Activated naive CD8-positive, alpha-beta T cell treated with anti-CD3 and anti-CD28 coated beads, Interleukin-2, amount 10 ng/mL, durations not matched to agents 7 days and 5 days (primary cell): ENCODE results near the gene C8G. TPM values are rescaled to one million over a fixed set of nuclear protein-coding genes. Genes with fewer than 3 reads are reported as not detected.

ENCODE experiments used
- ATAC-seq: fragments of 150-1000 bp; cut with Tn5 transposase; one replicate; pipeline ENCODE4 v1.10.0; 2021; ENCODE audit warnings: low read depth, moderate library complexity
- POLR2A ChIA-PET: fragments of 350-600 bp; sonication (Branson Sonifier 250); formaldehyde crosslinking; loops from one replicate; lab custom pipeline; 2021; ENCODE audit warnings: antibody characterized with exemption; lab: Charles Lee
- DNase-seq: peaks from one replicate; pipeline ENCODE4 v3.0.0; 2021
- H3K27ac Mint-ChIP-seq: one replicate; pipeline ENCODE4 v1.8.0; 2022; ENCODE audit warnings: mild to moderate bottlenecking, mixed read lengths
- H3K27me3 Mint-ChIP-seq: one replicate; pipeline ENCODE4 v1.8.0; 2022; ENCODE audit warnings: mild to moderate bottlenecking, moderate library complexity, mixed read lengths
- H3K36me3 Mint-ChIP-seq: one replicate; pipeline ENCODE4 v1.8.0; 2021; ENCODE audit warnings: mild to moderate bottlenecking, mixed read lengths
- H3K4me1 Mint-ChIP-seq: one replicate; pipeline ENCODE4 v1.8.0; 2021; ENCODE audit warnings: mixed read lengths
- H3K4me3 Mint-ChIP-seq: one replicate; pipeline ENCODE4 v1.8.0; 2022; ENCODE audit warnings: mild to moderate bottlenecking, moderate library complexity, mixed read lengths
- H3K9me3 Mint-ChIP-seq: one replicate; pipeline ENCODE4 v1.8.0; 2021; ENCODE audit warnings: mixed read lengths
- total RNA-seq, 2 experiments: library from RNA; stranded (reverse); gene quantifications; one replicate each; pipeline ENCODE4 v1.2.3, GENCODE V29; 2021

C8G gene
- total RNA-seq, 2 experiments from 2014 or later: 1.5 to 3.6 TPM

GRCh38 chr9:136983167-136983566, 38.1 kb downstream of the C8G start:
- POLR2A ChIA-PET: no interaction called here
- no peak for ATAC-seq
- no peak for DNase-seq
- Mint-ChIP-seq H3K9me3 (no peaks in the 10 kb centered on the region), H3K27ac (no peak overlapping the region), H3K4me1 (peaks cover 3% of the 10 kb centered on the region), H3K27me3 (peaks cover 30% of the 10 kb centered on the region), H3K36me3 (no peaks in the 10 kb centered on the region), H3K4me3 (no peak overlapping the region)

DNA sequence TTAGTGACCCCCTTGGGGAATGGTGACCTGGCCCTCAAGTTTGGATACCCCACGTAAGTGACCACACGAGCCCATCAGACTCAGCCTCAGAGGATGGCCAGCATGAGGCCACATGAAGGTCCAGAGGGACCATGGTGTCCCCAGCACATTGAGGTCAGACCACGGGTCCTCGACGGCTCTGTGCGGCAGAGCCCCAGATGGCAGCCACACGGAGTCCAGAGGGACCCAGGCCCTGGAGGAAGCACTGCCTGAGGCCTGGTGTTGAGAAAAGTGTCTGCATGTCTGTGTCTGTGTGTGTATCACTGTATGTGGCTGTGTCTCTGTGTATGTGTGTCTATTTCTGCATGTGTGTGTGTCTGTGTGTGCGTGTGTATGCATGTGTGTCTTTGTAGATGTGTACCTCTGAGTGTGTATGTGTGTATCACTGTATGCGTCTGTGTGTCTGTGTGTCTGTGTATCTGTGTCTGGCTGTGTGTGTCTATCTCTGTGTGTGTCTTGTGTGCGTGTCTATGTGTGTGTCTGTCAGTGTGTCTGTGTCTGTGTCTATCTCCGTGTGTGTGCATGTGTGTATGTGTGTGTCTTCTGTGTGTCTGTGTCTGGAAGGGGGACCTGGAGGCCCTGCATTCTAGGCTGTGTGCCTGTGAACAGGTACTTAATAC, 38.7 kb downstream of the C8G start:
- H3K27ac Mint-ChIP-seq: no peak overlapping the region

DNA sequence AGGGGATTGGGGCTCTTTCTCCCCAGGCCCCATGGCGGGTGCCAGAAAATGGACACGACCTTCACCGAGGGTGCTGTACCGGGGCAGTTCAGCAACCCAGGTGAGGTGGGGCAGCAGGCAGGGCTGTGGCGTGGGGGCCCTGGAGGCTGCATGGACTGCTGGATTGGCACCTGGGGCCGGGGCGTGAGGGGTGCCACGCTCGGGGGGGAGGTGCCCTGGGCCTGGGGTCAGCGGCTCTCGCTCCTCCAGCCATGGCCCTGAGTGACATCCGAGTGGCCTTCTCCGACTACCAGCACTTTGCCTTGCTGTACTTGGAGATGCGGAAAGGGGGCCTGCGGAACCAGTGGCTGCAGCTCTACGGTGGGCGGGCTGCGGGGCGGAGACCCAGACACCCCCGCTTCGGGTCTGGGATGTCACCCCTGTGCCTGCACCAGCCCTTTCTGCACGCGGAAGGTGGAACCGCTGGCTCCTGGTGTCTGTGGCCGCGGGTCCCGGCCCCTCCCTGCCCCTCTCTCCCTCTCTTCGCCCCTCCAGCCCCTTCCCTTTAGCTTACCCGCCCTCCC, 39.5 kb downstream of the C8G start:
- Mint-ChIP-seq H3K27ac (no peak overlapping the region), H3K27me3 (peaks cover 36% of the 10 kb centered on the region), H3K4me3 (no peak overlapping the region), H3K4me1 (peaks cover 3% of the 10 kb centered on the region), H3K36me3 (no peaks in the 10 kb centered on the region), H3K9me3 (no peaks in the 10 kb centered on the region)
- POLR2A ChIA-PET: no interaction called here
- ATAC-seq: no peak
- DNase-seq: no peak

More for the DNA sequence above, 38.7 kb downstream of the C8G start:
- no peaks in the 10 kb centered on the region for H3K36me3 Mint-ChIP-seq
- DNase-seq (no peak), ATAC-seq (no peak)
- H3K4me1 Mint-ChIP-seq: peaks cover 3% of the 10 kb centered on the region
- H3K4me3 Mint-ChIP-seq: no peak overlapping the region
- H3K27me3 Mint-ChIP-seq: peaks cover 31% of the 10 kb centered on the region
- POLR2A ChIA-PET: no interaction called here
- H3K9me3 Mint-ChIP-seq: no peaks in the 10 kb centered on the region

- no peak overlapping the region for H3K4me3 Mint-ChIP-seq
- POLR2A ChIA-PET: no interaction called here
- ATAC-seq (peak; percentile 23), DNase-seq (no peak)
- H3K27ac Mint-ChIP-seq: no peak overlapping the region
- no peaks in the 10 kb centered on the region for H3K9me3 Mint-ChIP-seq
- H3K4me1 Mint-ChIP-seq: peaks cover 3% of the 10 kb centered on the region
- peaks cover 41% of the 10 kb centered on the region for H3K27me3 Mint-ChIP-seq
- H3K36me3 Mint-ChIP-seq: no peaks in the 10 kb centered on the region
Observed at GRCh38 chr9:136985027-136985602, 40.1 kb downstream of the C8G start.

GRCh38 chr9:136985853-136986252, 40.8 kb downstream of the C8G start:
- no peaks in the 10 kb centered on the region for H3K9me3 Mint-ChIP-seq
- H3K36me3 Mint-ChIP-seq: no peaks in the 10 kb centered on the region
- peaks cover 42% of the 10 kb centered on the region for H3K27me3 Mint-ChIP-seq
- H3K4me1 Mint-ChIP-seq: peaks cover 3% of the 10 kb centered on the region
- DNase-seq (no peak), ATAC-seq (no peak)
- H3K4me3 Mint-ChIP-seq: no peak overlapping the region
- H3K27ac Mint-ChIP-seq: no peak overlapping the region
- POLR2A ChIA-PET: no interaction called here

DNA sequence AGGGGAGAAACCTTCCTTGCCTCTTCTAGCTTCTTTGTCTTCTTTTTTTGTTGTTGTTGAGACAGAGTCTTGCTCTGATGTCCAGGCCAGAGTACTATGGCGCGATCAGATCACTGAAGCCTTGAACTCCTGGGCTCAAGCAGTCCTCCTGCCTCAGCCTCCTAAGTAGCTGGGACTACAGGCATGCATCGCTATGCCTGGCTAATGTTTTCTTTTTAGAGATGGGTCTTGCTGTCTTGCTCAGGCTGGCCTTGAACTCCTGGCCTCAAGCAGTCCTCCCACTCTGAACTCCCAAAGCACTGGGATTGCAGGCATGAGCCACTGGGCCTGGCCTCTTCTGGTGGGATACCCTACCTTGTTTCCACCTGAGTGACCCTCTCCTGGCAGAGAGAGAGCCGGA, 43.8 kb downstream of the C8G start:
- Mint-ChIP-seq H3K4me3 (no peak overlapping the region), H3K27me3 (peaks cover 39% of the 10 kb centered on the region), H3K27ac (no peak overlapping the region), H3K9me3 (no peaks in the 10 kb centered on the region), H3K4me1 (peaks cover 14% of the 10 kb centered on the region), H3K36me3 (peaks cover 2% of the 10 kb centered on the region)
- ATAC-seq (no peak), DNase-seq (no peak)
- POLR2A ChIA-PET: no interaction called here

- H3K36me3 Mint-ChIP-seq: peaks cover 2% of the 10 kb centered on the region
- POLR2A ChIA-PET: no interaction called here
- ATAC-seq (no peak), DNase-seq (no peak)
- H3K27ac Mint-ChIP-seq: no peak overlapping the region
- no peaks in the 10 kb centered on the region for H3K9me3 Mint-ChIP-seq
- peaks cover 31% of the 10 kb centered on the region for H3K27me3 Mint-ChIP-seq
- H3K4me1 Mint-ChIP-seq: peaks cover 13% of the 10 kb centered on the region
- H3K4me3 Mint-ChIP-seq: peak overlapping the region; percentile 29
Observed at GRCh38 chr9:136990242-136990911, 45.3 kb downstream of the C8G start.

DNA sequence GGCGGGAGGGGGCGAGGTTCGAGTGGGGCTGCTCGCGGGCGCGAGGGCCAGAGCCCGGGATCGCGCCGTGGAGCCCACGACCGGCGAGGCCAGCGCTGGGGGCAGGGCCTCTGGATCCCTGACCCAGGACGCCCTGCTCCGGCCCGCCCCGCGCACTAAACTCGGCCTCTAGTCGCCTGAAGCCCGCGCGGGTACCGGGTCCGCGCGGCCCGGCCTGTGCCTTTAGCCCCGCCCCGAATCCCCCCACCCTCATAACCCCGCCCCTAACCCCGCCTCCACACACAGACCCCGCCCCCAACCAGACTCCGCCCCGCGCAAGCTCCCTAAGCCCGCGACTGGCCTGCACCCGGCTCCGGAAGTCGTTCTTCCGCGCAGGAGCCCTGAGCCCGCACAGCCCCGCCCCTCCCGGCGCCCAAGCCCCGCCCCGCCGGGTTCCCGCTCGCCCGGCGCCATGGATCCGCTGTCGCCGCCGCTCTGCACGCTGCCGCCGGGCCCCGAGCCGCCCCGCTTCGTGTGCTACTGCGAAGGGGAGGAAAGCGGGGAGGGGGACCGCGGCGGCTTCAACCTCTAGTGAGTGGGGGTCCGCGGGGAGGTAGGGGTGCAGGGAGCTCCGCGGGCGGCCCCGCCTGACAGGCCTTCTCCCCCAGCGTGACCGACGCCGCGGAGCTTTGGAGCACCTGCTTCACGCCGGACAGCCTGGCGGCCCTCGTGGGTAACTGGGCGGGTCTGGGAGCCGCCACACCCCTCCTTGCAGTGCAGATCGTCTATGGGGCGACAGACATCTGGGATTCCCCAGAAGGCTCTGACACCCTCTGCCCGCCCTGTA, 47.2 kb downstream of the C8G start, which contains the start of gene PAXX:
TSS of gene PAXX (plus strand) at position 430 of the 826 bp plus-strand sequence. CDS start at position 452, 22 bp downstream.
- Mint-ChIP-seq H3K27me3 (peaks cover 22% of the 10 kb centered on the region), H3K4me1 (peaks cover 17% of the 10 kb centered on the region), H3K36me3 (peaks cover 2% of the 10 kb centered on the region), H3K4me3 (peak within 1 kb of the TSS; percentile 85), H3K27ac (peak within 1 kb of the TSS; percentile 82), H3K9me3 (no peaks in the 10 kb centered on the region)
- ATAC-seq (peak; percentile 81), DNase-seq (peak; percentile 99)
- POLR2A ChIA-PET: interaction anchor here (0.7 to 2.2 kb wide), 20 partner anchors 8 to 249 kb away, joined by 3 to 19 read pairs (median 6); partner anchors contain the start of genes AJM1, FBXW5, FUT7 and LCNL1

DNA sequence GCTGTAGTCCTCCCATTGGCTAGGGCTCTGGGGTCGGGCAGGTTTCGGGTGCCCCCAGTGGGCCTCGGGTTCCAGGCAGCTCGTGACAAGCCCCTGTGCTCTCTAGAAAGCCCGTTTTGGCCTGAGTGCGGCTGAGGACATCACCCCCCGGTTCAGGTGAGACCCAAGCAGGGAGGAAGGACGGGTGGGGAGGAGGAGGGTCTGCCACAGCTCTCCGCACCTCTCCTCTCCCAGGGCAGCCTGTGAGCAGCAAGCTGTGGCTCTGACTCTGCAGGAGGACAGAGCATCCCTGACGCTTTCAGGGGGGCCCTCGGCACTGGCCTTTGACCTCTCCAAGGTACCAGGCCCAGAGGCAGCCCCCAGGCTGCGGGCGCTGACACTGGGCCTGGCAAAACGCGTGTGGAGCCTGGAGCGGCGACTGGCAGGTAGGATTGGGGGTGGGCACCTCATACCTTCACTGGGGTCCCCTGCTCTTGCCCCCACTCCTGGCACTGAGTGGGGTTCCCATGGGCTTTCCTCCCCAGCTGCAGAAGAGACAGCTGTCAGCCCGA, 47.9 kb downstream of the C8G start:
- Mint-ChIP-seq H3K4me3 (peak overlapping the region; percentile 85), H3K27ac (peak overlapping the region; percentile 82), H3K27me3 (peaks cover 15% of the 10 kb centered on the region), H3K9me3 (no peaks in the 10 kb centered on the region), H3K36me3 (peaks cover 2% of the 10 kb centered on the region), H3K4me1 (peaks cover 21% of the 10 kb centered on the region)
- ATAC-seq (peak; percentile 1), DNase-seq (no peak)
- POLR2A ChIA-PET: interaction anchor here (0.7 to 2.2 kb wide), 18 partner anchors 7 to 248 kb away, joined by 3 to 19 read pairs (median 6); partner anchors contain the start of genes FBXW5, LCNL1, MAN1B1 and PTGDS

GRCh38 chr9:136994180-136994887, 49.3 kb downstream of the C8G start:
- Mint-ChIP-seq H3K27ac (no peak overlapping the region), H3K4me1 (peaks cover 29% of the 10 kb centered on the region), H3K27me3 (peaks cover 10% of the 10 kb centered on the region), H3K36me3 (peaks cover 2% of the 10 kb centered on the region), H3K4me3 (no peak overlapping the region), H3K9me3 (no peaks in the 10 kb centered on the region)
- DNase-seq (no peak), ATAC-seq (no peak)
- POLR2A ChIA-PET: interaction anchor here (1.1 to 1.5 kb wide), 2 partner anchors 32 to 40 kb away, joined by 4 read pairs; no protein-coding TSS in a partner anchor

DNA sequence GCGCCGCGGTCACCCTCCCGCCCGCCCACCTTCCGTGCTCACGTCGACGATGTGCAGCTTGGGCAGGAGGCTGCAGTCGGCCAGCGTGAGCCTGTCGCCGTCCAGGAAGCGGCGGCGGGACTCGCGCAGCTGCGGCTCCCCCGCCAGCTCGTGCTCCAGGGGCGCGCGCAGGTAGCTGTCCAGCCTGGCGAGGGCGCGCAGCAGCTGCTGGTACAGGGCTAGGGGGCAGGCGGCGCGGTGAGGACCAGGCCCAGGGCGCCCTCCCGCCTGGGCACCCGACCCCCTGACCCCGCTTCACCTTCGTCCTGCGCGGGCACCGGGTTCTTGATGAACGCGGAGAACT, 49.8 kb downstream of the C8G start:
- Mint-ChIP-seq H3K36me3 (peaks cover 2% of the 10 kb centered on the region), H3K27me3 (peaks cover 5% of the 10 kb centered on the region), H3K4me3 (no peak overlapping the region), H3K9me3 (no peaks in the 10 kb centered on the region), H3K27ac (no peak overlapping the region), H3K4me1 (peaks cover 31% of the 10 kb centered on the region)
- ATAC-seq: no peak
- POLR2A ChIA-PET: no interaction called here
- no peak for DNase-seq

GRCh38 chr9:136995362-136995761, 50.3 kb downstream of the C8G start:
- H3K36me3 Mint-ChIP-seq: peaks cover 2% of the 10 kb centered on the region
- DNase-seq (no peak), ATAC-seq (no peak)
- H3K9me3 Mint-ChIP-seq: no peaks in the 10 kb centered on the region
- H3K27ac Mint-ChIP-seq: no peak overlapping the region
- no peak overlapping the region for H3K4me3 Mint-ChIP-seq
- H3K27me3 Mint-ChIP-seq: peaks cover 2% of the 10 kb centered on the region
- H3K4me1 Mint-ChIP-seq: peaks cover 36% of the 10 kb centered on the region
- POLR2A ChIA-PET: interaction anchor here (0.5 to 1.7 kb wide), 9 partner anchors 17 to 474 kb away, joined by 3 to 10 read pairs (median 3); partner anchors contain the start of gene MAN1B1
